ENCODE measurements around the gene DECR2.

GRCh38 chr16:457732-458400 is 56.2 kb downstream of the DECR2 start:
- no peak for TF ChIP-seq POLR2A (IDR thresholded peaks at IDR 0.05)
- TF ChIP-seq, protein P1, sequence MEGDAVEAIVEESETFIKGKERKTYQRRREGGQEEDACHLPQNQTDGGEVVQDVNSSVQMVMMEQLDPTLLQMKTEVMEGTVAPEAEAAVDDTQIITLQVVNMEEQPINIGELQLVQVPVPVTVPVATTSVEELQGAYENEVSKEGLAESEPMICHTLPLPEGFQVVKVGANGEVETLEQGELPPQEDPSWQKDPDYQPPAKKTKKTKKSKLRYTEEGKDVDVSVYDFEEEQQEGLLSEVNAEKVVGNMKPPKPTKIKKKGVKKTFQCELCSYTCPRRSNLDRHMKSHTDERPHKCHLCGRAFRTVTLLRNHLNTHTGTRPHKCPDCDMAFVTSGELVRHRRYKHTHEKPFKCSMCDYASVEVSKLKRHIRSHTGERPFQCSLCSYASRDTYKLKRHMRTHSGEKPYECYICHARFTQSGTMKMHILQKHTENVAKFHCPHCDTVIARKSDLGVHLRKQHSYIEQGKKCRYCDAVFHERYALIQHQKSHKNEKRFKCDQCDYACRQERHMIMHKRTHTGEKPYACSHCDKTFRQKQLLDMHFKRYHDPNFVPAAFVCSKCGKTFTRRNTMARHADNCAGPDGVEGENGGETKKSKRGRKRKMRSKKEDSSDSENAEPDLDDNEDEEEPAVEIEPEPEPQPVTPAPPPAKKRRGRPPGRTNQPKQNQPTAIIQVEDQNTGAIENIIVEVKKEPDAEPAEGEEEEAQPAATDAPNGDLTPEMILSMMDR (IDR thresholded peaks at IDR 0.05) = no peak
- TF ChIP-seq POLR2AphosphoS5 (IDR thresholded peaks at IDR 0.05) = no peak

All from stomach (tissue), 4 donors.